Left ventricle myocardium inferior (tissue), 1 donor: ENCODE results near the gene TAF10. TPM values are rescaled to one million over a fixed set of nuclear protein-coding genes. Genes with fewer than 3 reads are reported as not detected.

Experiments used
- DNase-seq: peaks from one replicate; pipeline ENCODE4 v3.0.0-alpha.2; 2020
- H3K27ac ChIP-seq: fragments of 200-600 bp; replicated peaks from 2 replicates; pipeline ENCODE4 v1.8.0; 2021
- H3K27me3 ChIP-seq: fragments of 200-600 bp; 2 replicates; pipeline ENCODE4 v1.8.0; 2021; ENCODE audit warnings: low read depth
- H3K36me3 ChIP-seq: fragments of 200-600 bp; 2 replicates; pipeline ENCODE4 v1.8.0; 2021
- H3K4me1 ChIP-seq: fragments of 200-600 bp; 2 replicates; pipeline ENCODE4 v1.8.0; 2021
- H3K4me3 ChIP-seq: fragments of 200-600 bp; 2 replicates; pipeline ENCODE4 v1.8.0; 2021; ENCODE audit warnings: mild to moderate bottlenecking, moderate library complexity
- H3K9me3 ChIP-seq: fragments of 200-600 bp; replicated peaks from 2 replicates; pipeline ENCODE4 v1.8.0; 2021
- CTCF ChIP-seq: fragments of 200-600 bp; IDR thresholded peaks from 2 replicates; pipeline ENCODE4 v1.8.0; 2021; ENCODE audit warnings: antibody characterized with exemption, mild to moderate bottlenecking, borderline replicate concordance
- intact Hi-C: fragments of 100-400 bp; cut with micrococcal nuclease; formaldehyde crosslinking; loops from one replicate; pipeline ENCODE4 v1.11.0; 2022
- total RNA-seq: library from RNA; stranded (reverse); fragmentation: NEBNext Ultra II Directional; extraction: Animal tissue kit (Norgen Biotek cat#: 25700); gene quantifications from one replicate; pipeline ENCODE4 v1.2.1, GENCODE V29; 2021
- donor health status: DM: no; HTN: yes; CAD: no; lungs with severe emphysema.

The TAF10 gene
- total RNA-seq, 1 donor from 2014 or later = 106 TPM

GRCh38 chr11:6616596-6617250 is 4.7 kb upstream of the TAF10 start:
- Histone ChIP-seq H3K4me3 (no peak overlapping the region), H3K4me1 (peaks cover 42% of the 10 kb centered on the region), H3K9me3 (no peaks in the 10 kb centered on the region), H3K27ac (no peak overlapping the region), H3K36me3 (peaks cover 22% of the 10 kb centered on the region), H3K27me3 (no peaks in the 10 kb centered on the region)
- no peak for TF ChIP-seq CTCF
- intact Hi-C loops = no loop called here
- no peak for DNase-seq

- H3K4me3 ChIP-seq = no peak overlapping the region
- DNase-seq = no peak
- peaks cover 49% of the 10 kb centered on the region for H3K4me1 ChIP-seq
- intact Hi-C loops = no loop called here
- no peaks in the 10 kb centered on the region for H3K27me3 ChIP-seq
- no peak for TF ChIP-seq CTCF
- H3K27ac ChIP-seq = no peak overlapping the region
- H3K36me3 ChIP-seq = peaks cover 25% of the 10 kb centered on the region
- no peaks in the 10 kb centered on the region for H3K9me3 ChIP-seq
These were observed 4.0 kb upstream of the TAF10 start for GRCh38 chr11:6615882-6616585.

GRCh38 chr11:6615046-6615445 is 3.0 kb upstream of the TAF10 start:
- intact Hi-C loops = no loop called here
- peaks cover 35% of the 10 kb centered on the region for H3K36me3 ChIP-seq
- TF ChIP-seq CTCF = no peak
- peaks cover 58% of the 10 kb centered on the region for H3K4me1 ChIP-seq
- H3K9me3 ChIP-seq = no peaks in the 10 kb centered on the region
- no peak for DNase-seq
- no peaks in the 10 kb centered on the region for H3K27me3 ChIP-seq
- H3K4me3 ChIP-seq = no peak overlapping the region
- no peak overlapping the region for H3K27ac ChIP-seq

- Histone ChIP-seq H3K36me3 (peaks cover 41% of the 10 kb centered on the region), H3K27ac (no peak overlapping the region), H3K4me1 (peaks cover 58% of the 10 kb centered on the region), H3K4me3 (no peak overlapping the region), H3K27me3 (no peaks in the 10 kb centered on the region), H3K9me3 (no peaks in the 10 kb centered on the region)
- intact Hi-C loops = no loop called here
- TF ChIP-seq CTCF = no peak
- no peak for DNase-seq
These were observed 2.4 kb upstream of the TAF10 start for GRCh38 chr11:6614446-6614845.

GRCh38 chr11:6613496-6613895 is 1.5 kb upstream of the TAF10 start:
- DNase-seq = no peak
- no peak overlapping the region for H3K4me3 ChIP-seq
- H3K27ac ChIP-seq = peak overlapping the region; percentile 99
- no peaks in the 10 kb centered on the region for H3K27me3 ChIP-seq
- no peak for TF ChIP-seq CTCF
- no peaks in the 10 kb centered on the region for H3K9me3 ChIP-seq
- intact Hi-C loops = no loop called here
- peaks cover 50% of the 10 kb centered on the region for H3K36me3 ChIP-seq
- peaks cover 60% of the 10 kb centered on the region for H3K4me1 ChIP-seq
